Colon (tissue), 2 donors: ENCODE data around the gene C3.
A peak's percentile ranks its signal among the peaks of the same experiment; 100 is the strongest.
"Not testable (repeated sequence)": the region's sequence is repeated elsewhere in the genome, so short reads cannot be mapped to it uniquely, and the experiment has no call there.

Experiments
- FAIRE-seq: peaks from 2 replicates; lab custom pipeline; 2012; peaks lifted over from hg19 to GRCh38; lab: Jason Lieb, UNC
- donor health status: control.
- donor health status: control.

C3 gene

DNA sequence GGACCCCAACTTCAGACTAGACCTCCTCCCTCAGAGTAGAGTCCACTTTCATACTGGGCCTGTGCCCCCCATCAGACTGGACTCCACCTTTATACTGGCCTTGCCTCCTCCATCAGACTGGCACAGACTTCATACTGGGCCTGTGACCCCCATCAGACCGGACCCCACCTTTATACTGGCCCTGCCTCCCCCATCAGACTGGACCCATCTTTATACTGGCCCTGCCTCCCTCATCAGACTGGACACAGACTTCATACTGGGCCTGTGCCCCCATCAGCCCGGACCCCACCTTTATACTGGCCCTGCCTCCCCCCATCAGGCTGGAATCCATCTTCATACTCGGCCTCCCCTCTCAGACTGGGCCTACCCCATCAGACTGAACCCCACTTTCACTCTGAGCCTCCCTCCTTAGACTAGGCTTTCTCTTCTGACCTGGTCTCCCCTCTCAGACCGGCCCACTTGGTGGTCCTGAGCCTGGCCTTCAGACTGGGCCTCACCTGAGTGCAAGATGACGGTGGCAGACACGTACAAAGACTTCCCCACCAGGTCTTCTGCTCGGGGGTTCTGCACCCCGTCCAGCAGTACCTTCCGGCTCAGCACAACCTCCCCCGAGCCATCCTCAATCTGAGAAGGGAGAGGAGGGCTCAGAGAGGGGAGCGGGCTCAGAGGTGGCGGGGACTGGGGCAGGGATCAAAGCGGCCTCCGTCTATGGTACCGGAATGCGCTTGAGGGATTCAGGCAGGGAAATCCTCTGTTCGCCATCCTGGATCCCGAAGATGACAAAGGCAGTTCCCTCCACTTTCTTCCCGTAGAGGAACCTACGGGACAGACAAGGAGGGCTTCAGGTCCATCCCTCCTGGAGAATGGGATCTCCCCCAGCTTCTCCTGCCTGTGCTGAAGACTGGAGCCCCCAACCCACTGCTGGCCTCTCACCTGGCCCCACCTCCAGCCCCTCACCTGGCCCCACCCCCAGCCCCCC, 7.5 kb downstream of the C3 start:
- FAIRE-seq, result no peak

DNA sequence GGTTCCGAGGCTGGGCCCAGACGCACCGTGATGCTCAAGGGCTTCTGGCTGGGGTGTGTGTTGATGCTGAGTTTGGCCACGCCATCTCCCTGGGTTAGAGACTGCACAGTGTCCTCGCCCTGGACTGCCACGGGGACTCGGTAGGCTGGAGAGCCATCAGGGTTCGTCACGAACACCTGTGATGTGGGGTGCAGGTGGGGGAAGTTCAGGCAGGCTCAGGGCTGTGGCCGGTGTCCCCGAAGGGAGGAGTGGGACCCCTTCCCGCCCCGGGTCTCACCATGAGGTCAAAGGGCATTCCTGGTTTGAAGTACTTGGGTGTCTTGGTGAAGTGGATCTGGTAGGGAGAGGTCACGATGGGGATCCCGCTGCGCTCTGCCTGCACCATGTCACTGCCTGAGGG, 8.2 kb downstream of the C3 start:
- no peak for FAIRE-seq

DNA sequence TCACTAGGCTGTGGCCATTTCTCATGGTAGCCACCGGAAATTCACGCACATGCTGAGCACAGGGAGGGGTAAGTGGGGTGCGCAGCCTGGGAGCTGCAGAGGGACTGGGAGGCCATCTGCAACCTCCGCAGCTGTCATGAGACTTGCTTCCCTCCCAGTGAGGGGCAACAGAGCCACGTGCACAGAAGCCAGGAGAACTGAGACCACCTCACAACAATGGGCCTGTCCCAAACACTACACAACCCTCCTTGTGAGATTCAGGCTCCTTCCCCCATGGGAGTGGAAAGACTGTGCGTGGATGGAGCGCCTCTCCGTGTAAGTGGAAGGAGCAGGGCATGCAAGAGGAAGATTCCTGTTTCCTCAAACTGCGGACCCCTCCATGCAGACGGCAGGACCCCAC, 8.8 kb downstream of the C3 start:
- FAIRE-seq, result no peak

DNA sequence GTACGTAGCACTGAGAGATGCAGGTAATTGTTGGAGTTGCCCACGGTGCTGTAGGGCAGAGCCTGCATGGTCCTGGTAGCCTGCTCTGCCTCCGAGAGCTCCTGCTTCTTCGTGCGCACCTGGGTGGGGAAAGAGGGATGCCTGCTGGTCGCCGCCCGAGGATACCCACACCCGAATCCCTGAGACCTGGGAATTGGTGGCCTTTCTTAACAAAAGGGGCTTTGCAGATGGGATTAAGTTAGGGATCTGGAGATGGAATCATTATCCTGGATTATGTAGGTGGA, 9.4 kb downstream of the C3 start:
- FAIRE-seq, result no peak

DNA sequence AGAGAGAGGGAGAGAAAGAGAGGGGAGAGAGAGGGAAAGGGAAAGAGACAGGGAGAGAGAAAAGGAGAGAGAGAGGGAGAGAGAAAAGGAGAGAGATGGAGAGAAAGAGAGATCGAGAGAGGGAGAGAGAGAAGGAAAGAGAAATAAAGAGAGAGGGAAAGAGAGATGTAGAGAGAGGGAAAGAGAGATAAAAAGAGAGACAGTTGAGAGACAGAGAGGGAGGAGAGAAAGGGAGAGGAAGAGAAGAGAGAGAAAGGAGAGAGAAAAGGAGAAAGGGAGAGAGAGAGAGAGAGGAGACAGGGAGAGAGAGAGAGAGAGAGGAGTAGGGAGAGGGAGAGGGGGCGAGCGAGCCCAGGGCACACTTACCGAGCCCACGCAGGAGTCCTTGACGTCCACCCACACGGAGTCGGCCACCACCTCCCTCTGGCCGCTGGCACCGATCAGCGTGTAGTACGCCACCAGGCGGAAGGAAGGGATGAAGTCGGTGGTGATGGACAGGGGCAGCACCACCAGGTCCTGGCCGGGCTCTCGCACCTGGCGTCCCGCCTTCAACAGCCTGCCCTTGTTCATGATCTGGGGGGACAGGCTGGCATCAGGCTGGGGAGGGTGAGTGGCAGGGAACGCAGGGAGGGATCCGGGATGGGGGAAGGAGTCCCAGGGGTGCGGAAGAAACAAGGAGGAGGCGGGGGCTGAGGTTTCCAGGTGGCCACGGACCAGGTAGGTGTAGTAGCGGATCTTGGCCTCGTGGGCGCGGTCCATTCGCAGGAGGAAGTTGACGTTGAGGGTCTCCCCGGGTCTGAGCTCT, 10.0 kb downstream of the C3 start:
- no peak for FAIRE-seq

DNA sequence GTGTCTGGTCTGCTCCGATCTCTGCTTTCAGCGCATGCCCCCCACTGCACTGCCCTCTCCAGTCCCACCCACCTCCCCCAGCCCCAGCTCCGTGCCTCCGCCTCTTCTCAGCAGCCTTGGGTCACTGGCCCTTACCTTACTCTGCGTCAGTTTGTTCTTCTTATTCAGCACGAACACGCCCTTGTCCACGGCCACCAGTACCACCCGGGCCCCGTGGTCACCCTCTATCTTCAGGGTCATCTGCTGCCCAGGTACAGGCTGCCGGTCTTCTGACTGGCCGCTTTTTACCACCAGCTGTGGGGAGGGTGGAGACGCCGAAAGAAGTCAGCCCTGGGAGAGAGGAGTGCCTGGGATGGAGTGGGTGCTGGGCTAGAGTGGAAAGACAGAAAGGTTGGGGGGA, 10.9 kb downstream of the C3 start:
- no peak for FAIRE-seq

DNA sequence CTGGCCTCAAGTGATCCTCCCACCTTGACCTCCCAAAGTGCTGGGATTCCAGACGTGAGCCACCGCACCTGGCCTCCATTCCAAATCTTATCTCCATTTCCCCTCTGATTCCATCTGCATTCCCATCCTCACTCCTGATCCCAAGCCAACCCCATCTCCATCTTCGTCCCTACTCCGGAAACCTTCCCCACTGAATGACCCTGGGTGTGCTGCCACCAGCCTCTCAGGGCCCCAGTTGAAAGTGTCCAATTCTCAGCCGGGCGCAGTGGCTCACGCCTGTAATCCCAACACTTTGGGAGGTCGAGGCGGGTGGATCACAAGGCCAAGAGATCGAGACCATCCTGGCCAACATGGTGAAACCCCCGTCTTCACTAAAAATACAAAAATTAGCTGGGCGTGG, 11.5 kb downstream of the C3 start:
- FAIRE-seq, result not testable (repeated sequence)

DNA sequence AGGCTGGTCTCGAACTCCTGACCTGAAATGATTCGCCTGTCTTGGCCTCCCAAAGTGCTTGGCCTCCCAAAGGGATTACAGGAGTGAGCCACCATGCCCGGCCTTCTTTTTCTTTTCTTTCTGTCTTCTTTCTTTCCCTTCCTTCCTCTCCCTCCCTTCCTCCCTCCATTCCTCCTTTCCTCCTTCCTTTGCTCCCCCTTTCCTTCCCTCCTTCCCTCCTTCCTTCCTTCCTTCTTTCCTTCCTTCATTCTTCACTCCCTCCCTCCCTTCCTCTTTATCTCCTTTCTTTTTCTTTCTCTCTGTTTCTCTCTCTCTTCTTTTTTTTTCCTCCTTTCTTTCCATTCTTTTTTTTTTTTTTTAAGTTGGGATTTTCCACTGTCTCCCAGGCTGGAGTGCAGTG, 12.1 kb downstream of the C3 start:
- no peak for FAIRE-seq

DNA sequence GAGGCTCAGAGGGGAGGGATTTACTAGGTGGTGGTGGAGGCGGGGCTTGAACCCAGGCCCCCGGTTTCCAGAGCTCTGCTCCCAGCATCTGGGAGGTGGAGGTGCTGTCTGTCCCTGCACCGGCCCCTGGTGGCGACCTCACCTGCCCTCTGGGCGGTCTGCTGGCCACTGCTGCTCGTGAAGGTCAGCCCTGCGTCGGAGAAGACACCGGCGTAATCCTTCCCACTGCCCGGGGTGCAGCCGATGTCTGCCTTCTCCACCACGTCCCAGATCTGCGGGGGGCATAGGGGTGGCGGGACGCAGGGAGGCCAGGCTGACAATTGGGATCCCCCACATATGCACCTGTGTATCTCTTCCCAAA, 12.8 kb downstream of the C3 start:
- FAIRE-seq, result no peak

DNA sequence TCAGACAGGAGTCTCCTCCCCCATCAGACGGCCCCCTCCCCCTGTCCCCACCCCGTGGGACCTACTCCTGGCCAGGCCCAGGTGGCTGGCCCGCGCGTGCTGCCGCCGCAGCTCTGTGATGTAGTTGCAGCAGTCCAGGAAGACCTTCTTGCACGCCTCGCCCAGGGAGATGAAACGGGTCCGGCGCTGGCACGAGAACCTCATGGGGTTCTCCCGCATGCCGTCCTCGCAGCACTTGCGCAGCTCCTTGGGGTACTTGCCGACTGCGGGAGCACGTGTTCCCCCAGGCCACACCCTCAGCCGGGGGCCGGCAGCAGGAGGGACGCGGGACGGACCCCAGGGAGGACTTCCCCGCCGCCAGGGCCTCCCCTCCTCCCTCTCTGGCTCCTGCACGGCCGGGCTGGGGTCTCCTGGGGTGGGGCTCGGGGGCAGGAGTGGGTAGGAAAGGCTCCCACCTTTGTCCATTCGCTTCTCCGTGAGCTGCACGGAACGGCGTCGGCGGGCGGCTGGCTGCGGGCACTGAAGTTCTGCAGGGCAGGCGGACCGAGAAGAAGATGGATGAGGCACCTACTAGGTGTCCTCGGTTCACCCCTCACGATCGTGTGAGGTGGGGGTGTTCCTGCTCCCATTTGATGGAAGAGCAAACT, 13.3 kb downstream of the C3 start:
- FAIRE-seq, result no peak

DNA sequence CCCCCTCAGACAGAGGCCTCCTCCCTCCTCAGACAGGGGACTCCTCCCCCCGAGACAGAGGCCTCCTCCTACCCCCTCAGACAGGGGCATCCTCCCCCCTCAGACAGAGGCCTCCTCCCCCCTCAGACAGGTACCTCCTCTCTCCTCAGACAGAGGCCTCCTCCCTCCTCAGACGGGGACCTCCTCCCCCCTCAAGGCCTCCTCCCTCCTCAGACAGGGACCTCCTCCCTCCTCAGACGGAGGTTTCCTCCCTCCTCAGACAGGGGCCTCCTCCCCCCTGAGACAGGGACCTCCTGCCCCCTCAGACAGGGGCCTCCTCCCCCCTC, 13.9 kb downstream of the C3 start:
- no peak for FAIRE-seq

DNA sequence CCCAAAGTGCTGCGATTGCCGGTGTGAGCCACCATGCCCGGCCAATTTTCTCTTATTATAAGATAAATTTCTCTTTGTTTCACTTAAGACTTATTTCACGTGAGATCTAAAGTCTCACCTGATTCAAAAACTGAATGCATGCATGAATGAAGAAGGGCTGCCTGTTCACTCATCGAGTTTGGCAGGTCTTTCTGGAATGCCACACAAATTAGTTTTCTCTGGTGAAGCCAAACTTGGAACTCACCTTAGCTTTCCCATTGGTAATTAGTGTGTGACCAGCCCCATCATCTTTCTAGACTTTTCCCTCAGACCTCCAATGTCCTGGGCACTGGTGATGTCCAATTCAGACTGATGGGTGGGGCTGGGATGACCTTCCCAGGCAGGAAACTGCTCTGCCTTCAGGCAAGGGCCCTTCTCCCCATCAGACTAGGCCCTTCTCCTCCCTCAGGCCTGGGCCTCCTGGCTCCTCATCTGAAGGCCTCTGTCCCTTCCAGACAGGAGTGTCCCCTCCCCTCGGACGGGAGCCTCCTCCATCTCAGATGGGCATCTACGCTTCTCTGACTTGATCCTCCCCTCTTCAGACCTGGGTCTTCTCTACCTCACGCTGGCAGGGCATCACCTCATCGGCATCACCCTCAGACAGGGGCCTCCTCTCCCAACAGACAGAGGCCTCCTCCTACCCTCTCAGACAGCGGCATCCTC, 14.4 kb downstream of the C3 start:
- FAIRE-seq, result no peak

DNA sequence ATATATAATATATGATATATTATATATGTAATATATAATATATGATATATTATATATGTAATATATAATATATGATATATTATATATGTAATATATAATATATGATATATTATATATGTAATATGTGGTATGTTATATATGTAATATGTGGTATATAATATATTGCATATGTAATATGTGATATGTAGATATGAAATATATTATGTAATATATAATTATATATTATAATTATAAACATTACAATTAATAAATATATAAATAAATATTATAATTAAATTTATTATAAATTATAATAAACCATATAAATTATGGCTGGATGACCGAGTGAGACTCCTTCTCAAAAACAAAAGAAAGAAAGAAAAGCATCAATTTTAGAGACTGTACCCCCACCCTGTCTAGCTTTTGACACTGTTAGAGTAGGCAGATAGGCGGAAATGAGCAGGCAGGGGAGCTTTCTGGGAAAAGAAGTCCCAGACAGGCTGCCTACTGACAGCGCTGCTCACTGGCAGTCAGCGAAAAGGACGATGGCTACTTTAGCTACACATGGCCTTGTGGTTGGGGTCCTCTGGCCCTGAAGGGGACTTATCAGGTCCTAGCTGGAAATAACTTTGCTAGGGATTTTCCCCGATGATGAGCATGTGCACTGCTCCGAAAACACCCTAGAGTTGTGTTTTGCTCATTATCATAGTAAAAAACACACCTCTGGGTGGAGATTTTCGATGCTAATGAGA, 19.7 kb downstream of the C3 start:
- peak; percentile 98 for FAIRE-seq

DNA sequence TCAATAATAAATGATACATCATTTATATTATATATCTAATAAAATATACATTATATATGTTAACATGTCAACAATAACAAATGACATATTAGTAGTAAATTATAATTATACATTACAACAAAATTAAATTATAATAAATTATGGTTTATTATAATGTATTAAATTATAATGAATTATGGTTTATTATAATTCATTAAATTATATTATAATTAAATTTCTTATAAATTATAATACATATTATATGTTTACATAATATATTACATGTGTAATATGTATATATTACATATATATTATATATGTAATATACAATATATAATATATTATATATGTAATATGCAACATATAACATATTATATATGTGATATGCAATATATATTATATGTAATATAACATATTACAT, 20.5 kb downstream of the C3 start:
- FAIRE-seq, result peak; percentile 98

DNA sequence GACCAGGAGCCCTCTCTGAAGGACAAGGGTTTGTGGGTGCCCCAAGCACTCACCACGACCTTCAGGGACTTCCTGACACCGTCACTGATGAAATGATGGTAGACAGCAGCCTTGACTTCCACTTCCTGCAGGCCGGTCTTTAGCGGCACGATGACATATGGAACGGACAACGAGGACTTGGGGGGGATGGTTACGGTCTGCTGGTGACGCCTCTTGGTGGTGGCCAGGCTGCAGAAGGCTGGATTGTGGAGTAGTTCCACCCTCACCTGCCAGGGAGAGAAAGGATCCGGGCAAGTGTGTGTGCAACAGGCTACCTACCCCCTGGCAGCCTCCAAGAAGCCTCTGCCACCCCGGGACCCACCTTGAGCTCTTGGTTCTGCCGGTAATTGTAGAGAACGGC, 23.2 kb downstream of the C3 start:
- no peak for FAIRE-seq

DNA sequence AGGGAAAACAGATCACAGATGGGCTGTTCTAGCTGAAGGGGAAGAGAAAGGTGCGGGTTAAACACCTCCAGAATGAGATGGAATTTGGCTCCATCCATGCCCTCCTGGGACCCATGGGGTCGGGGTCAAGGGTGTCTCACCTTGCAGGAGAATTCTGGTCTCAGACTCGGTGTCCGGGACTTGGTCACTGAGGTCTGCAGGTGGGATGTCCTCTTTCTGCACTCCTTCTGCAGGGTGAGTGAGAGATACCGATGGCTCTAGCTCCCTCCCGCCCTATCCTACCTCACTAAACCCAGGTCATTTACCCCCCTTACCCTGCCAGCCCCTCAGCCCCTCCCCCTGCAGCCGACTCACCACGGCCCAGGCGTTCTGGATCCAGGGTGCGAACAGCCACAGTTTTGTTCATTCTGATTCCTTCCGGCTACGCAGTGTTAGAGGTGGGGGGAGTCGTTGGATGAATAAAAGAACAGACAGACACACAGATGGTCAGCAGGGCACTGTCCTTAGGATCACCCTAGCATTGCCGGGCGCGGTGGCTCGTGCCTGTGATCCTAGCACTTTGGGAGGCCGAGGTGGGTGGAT, 24.1 kb downstream of the C3 start:
- no peak for FAIRE-seq

DNA sequence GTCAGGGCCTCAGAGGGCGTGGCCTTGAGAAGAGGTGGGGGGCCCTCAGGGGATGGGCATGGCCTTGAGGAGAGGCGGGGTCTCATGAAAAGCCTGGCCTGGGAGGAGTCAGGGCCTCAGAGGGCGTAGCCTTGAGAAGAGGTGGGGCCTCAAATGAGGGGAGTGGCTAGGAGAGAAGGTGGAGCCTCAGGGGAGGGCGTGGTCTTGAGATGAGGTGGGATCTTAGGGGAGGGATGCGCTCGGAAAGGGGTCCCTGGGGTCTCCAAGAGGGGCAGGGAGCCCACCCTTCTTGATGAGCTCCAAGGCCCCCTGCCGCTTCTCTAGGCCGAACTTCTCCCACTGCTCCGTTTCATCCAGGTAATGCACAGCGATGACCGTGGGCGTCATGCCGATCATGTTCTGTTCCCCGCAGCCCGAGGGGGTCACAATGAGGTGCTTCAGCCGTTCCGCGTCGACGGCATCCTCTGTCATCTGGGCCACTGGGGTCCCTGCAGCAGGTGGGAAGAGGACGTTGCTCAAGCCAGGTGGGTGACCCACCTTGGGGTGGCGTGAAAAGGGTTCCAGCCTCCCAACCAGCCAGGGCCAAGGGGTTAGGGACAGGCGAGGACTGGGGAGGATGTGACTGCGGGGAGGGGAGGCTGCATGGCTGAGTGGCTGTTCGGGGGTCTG, 26.2 kb downstream of the C3 start:
- FAIRE-seq, result no peak

DNA sequence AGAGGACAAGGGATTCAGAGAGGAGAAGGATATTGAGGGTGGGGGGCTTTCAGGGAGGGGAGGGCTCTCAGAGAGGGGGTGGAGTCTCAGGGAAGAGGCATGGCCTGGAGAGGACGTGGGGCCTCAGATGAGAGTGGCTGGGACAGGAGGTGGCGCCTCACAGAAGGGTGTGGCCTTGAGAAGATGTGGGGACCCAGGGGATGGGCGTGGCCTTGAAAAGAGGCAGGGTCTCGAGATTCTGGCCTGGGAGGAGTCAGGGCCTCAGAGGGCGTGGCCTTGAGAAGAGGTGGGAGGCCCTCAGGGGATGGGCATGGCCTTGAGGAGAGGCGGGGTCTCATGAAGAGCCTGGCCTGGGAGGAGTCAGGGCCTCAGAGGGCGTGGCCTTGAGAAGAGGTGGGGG, 26.8 kb downstream of the C3 start:
- no peak for FAIRE-seq

DNA sequence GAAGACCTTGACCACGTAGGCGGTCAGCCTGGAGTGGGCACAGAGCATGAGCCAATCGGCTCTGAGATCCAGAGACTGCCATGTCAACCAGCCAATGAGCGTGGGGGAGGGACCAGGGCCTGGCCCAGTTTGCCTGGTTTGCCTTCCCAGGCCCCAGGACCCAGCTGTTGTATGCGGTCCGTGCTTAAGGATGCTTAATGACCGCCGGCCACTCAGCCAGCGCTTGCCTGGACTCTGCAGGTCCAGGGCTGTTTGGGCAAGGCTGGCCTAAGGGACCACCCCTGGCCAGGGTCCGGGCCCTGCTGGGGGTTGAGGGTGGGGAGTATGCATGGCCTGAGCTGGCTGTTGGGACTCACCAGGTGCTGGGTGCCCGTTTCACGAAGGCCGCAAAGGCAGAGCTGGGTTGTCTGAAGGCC, 27.4 kb downstream of the C3 start:
- no peak for FAIRE-seq

DNA sequence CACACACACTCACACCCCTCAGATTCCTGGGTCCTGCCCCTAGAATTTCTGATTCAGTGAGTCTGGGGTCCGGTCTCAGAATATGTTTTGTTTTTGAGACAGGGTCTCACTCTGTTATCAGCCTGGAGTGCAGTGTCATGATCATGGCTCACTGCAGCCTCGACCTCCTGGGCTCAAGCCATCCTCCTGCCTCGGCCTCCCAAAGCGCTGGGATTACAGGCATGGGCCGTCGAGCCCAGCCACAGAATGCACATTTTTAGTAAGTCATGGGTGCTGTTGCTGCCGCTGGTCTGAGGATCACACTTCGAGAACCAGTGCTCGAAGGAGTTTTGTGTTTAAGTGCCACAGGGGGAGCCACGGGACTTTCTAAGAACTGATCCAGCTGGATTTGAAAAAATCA, 28.4 kb downstream of the C3 start:
- FAIRE-seq, result no peak

DNA sequence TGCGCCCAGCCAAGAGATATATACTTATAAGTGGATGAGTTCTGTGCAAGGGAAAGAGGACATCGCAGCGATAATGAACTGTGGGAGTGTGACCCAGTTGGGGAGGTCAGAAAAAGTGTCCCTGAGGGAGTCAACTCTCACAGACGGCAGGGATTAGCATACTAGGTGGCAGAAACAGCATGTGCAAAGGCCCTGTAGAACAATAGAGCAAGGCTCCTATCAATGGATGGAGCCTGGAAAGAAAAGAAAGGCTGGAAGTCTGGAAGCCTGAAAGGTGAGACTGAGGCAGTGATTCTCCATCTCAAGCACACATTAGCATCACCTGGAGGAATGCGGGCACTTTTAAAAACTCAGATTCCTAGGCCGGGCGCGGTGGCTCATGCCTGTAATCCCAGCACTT, 29.1 kb downstream of the C3 start:
- no peak for FAIRE-seq
